MM.1S (cell line): ENCODE results near the gene CAB39.

ENCODE experiments used
- DNase-seq: peaks from one replicate; pipeline ENCODE4 v3.0.0-alpha.2; 2015
- H2AFZ ChIP-seq: fragments of 300-600 bp; sonication (generic); 2 replicates; pipeline ENCODE4 v1.6.0; 2016; ENCODE audit warnings: antibody characterized with exemption, low read length
- H3F3A ChIP-seq: fragments of 300-600 bp; sonication (generic); 2 replicates; pipeline ENCODE4 v1.6.1; 2016; ENCODE audit warnings: mild to moderate bottlenecking, antibody characterized with exemption, low read length, moderate library complexity, mixed read lengths; ENCODE audit not compliant: insufficient read depth
- H3K27ac ChIP-seq: fragments of 300-600 bp; sonication (generic); 2 replicates; pipeline ENCODE4 v1.5.1; 2016; ENCODE audit warnings: mild to moderate bottlenecking, low read length
- H3K27me3 ChIP-seq: fragments of 300-600 bp; sonication (generic); replicated peaks from 2 replicates; pipeline ENCODE4 v1.6.0; 2016; ENCODE audit warnings: low read length; ENCODE audit not compliant: insufficient read depth
- H3K36me3 ChIP-seq: fragments of 300-600 bp; sonication (generic); replicated peaks from 2 replicates; pipeline ENCODE4 v1.6.1; 2016; ENCODE audit warnings: mild to moderate bottlenecking, low read length, mixed read lengths; ENCODE audit not compliant: insufficient read depth
- H3K4me1 ChIP-seq: fragments of 300-600 bp; sonication (generic); 2 replicates; pipeline ENCODE4 v1.6.1; 2016; ENCODE audit warnings: low read length, mixed read lengths
- H3K4me2 ChIP-seq: fragments of 300-600 bp; sonication (generic); 2 replicates; pipeline ENCODE4 v1.6.0; 2016; ENCODE audit warnings: low read depth, low read length
- H3K4me3 ChIP-seq: fragments of 300-600 bp; sonication (generic); 2 replicates; pipeline ENCODE4 v1.5.1; 2016; ENCODE audit warnings: low read length, mixed read lengths
- H3K79me2 ChIP-seq: fragments of 300-600 bp; sonication (generic); 2 replicates; pipeline ENCODE4 v1.6.1; 2016; ENCODE audit warnings: mixed run types, low read length, mixed read lengths
- H3K9ac ChIP-seq: fragments of 300-600 bp; sonication (generic); 2 replicates; pipeline ENCODE4 v1.6.1; 2016; ENCODE audit warnings: low read length, mixed read lengths
- H3K9me2 ChIP-seq: fragments of 300-600 bp; sonication (generic); replicated peaks from 2 replicates; pipeline ENCODE4 v1.6.1; 2016; ENCODE audit warnings: mild to moderate bottlenecking, low read length, mixed read lengths; ENCODE audit not compliant: insufficient read depth
- H3K9me3 ChIP-seq: fragments of 300-600 bp; sonication (generic); replicated peaks from 2 replicates; pipeline ENCODE4 v1.6.1; 2016; ENCODE audit warnings: mild to moderate bottlenecking, low read length, mixed read lengths; ENCODE audit not compliant: insufficient read depth
- H4K20me1 ChIP-seq: fragments of 300-600 bp; sonication (generic); 2 replicates; pipeline ENCODE4 v1.6.1; 2016; ENCODE audit warnings: mild to moderate bottlenecking, low read length, moderate library complexity, mixed read lengths; ENCODE audit not compliant: insufficient read depth
- CTCF ChIP-seq: fragments of 300-600 bp; sonication (generic); IDR thresholded peaks from 2 replicates; pipeline ENCODE4 v1.5.1; 2016; ENCODE audit warnings: antibody characterized with exemption, low read length, mixed read lengths
- EZH2 ChIP-seq: fragments of 300-600 bp; sonication (generic); optimal IDR thresholded peaks from 2 replicates; pipeline ENCODE3; 2017; ENCODE audit warnings: low read depth, mild to moderate bottlenecking, antibody characterized with exemption, low read length, mixed read lengths
- EZH2phosphoT487 ChIP-seq: fragments of 300-600 bp; sonication (generic); IDR thresholded peaks from 2 replicates; pipeline ENCODE4 v1.6.1; 2018; ENCODE audit warnings: antibody characterized with exemption, low read length

The CAB39 gene

GRCh38 chr2:230665263-230665691 lies 47.4 kb upstream of the CAB39 start:
- H3K4me1 ChIP-seq: peaks cover 60% of the 10 kb centered on the region
- no peak overlapping the region for H2AFZ ChIP-seq

GRCh38 chr2:230666446-230666845 lies 46.2 kb upstream of the CAB39 start:
- Histone ChIP-seq H3K79me2 (no peaks in the 10 kb centered on the region), H3K27ac (no peak overlapping the region)

More at GRCh38 chr2:230665263-230665691, 47.4 kb upstream of the CAB39 start:
- Histone ChIP-seq H3K27me3 (no peaks in the 10 kb centered on the region), H3K36me3 (no peaks in the 10 kb centered on the region), H3K4me2 (no peak overlapping the region), H3K4me3 (no peak overlapping the region), H3K27ac (no peak overlapping the region), H4K20me1 (no peaks in the 10 kb centered on the region), H3K9ac (no peak overlapping the region), H3F3A (peaks cover 31% of the 10 kb centered on the region), H3K9me2 (no peaks in the 10 kb centered on the region), H3K79me2 (no peaks in the 10 kb centered on the region), H3K9me3 (no peaks in the 10 kb centered on the region)
- DNase-seq: no peak
- no peak for TF ChIP-seq CTCF
- TF ChIP-seq EZH2: no peak
- TF ChIP-seq EZH2phosphoT487: no peak

GRCh38 chr2:230666885-230667712 lies 45.5 kb upstream of the CAB39 start:
- Histone ChIP-seq H3K27ac (no peak overlapping the region; the same call in 1 of the 2 replicates), H3K4me2 (no peak overlapping the region), H3K79me2 (no peaks in the 10 kb centered on the region), H4K20me1 (no peaks in the 10 kb centered on the region), H3K9me3 (no peaks in the 10 kb centered on the region), H3K27me3 (no peaks in the 10 kb centered on the region), H3K9ac (no peak overlapping the region), H3K4me1 (peaks cover 55% of the 10 kb centered on the region), H3K36me3 (no peaks in the 10 kb centered on the region), H3K9me2 (no peaks in the 10 kb centered on the region), H3F3A (peaks cover 31% of the 10 kb centered on the region), H2AFZ (no peak overlapping the region), H3K4me3 (no peak overlapping the region)
- DNase-seq: no peak
- no peak for TF ChIP-seq EZH2phosphoT487
- TF ChIP-seq CTCF: no peak
- TF ChIP-seq EZH2: no peak

More at GRCh38 chr2:230666446-230666845, 46.2 kb upstream of the CAB39 start:
- Histone ChIP-seq H3F3A (peaks cover 35% of the 10 kb centered on the region), H4K20me1 (no peaks in the 10 kb centered on the region), H3K9ac (no peak overlapping the region), H3K9me2 (no peaks in the 10 kb centered on the region), H3K4me1 (peaks cover 58% of the 10 kb centered on the region), H2AFZ (no peak overlapping the region), H3K36me3 (no peaks in the 10 kb centered on the region), H3K9me3 (no peaks in the 10 kb centered on the region), H3K4me3 (no peak overlapping the region), H3K27me3 (no peaks in the 10 kb centered on the region), H3K4me2 (no peak overlapping the region)
- no peak for DNase-seq
- no peak for TF ChIP-seq EZH2
- TF ChIP-seq EZH2phosphoT487: no peak
- no peak for TF ChIP-seq CTCF
